Esophagus muscularis mucosa (tissue), 4 donors: ENCODE measurements around the gene KCNJ6.

ENCODE experiments used
- EP300 ChIP-seq: sonication (generic); formaldehyde crosslinking; IDR thresholded peaks from one replicate; pipeline ENCODE4 v1.6.1; 2017; ENCODE audit warnings: antibody characterized with exemption
- POLR2A ChIP-seq: fragments of 450-650 bp; IDR thresholded peaks from one replicate; pipeline ENCODE4 v1.6.1; 2017; ENCODE audit warnings: antibody characterized with exemption, moderate library complexity, mild to moderate bottlenecking, low read depth
- POLR2AphosphoS5 ChIP-seq, 2 donors: sonication (generic); formaldehyde crosslinking; IDR thresholded peaks; one replicate each; pipeline ENCODE4 v1.6.1; 2017; ENCODE audit warnings: antibody characterized with exemption in 2 of 2
- TF ChIP-seq, protein P1 (sequence below), 3 experiments: fragments of 200-600 bp in 2 of 3; fragments of 450-650 bp in 1 of 3; sonication (generic) in 2 of 3; IDR thresholded peaks; one replicate each; pipeline ENCODE4 v1.5.1; 2017 to 2019; ENCODE audit warnings: antibody characterized with exemption in 3 of 3, mild to moderate bottlenecking in 2 of 3, moderate library complexity in 1 of 3

DNA sequence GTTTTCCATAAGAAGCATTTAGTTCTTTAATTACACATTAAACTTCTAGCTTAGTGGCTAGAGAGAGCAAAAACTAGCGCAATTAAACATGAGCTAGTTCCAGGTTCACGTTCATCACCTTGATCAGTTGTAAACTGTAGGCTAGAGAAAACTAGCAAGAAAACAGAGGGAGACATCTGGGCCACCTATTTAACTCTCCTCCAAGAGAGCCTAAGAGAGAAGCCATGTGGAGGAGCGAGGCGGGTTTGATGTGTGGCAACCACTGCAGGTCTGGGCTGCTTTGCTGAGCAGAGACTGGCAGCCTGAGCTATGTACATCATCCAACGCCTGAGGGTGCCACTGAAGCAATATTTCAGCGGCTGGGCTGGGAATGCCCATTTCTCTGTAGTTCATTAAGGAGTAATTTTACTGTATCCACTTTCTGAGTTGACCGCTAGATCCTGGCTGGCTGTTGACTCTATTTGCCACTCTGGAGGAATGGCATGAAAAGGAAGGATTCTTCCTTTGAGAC is 296.7 kb downstream of the KCNJ6 start:
- TF ChIP-seq, protein P1, sequence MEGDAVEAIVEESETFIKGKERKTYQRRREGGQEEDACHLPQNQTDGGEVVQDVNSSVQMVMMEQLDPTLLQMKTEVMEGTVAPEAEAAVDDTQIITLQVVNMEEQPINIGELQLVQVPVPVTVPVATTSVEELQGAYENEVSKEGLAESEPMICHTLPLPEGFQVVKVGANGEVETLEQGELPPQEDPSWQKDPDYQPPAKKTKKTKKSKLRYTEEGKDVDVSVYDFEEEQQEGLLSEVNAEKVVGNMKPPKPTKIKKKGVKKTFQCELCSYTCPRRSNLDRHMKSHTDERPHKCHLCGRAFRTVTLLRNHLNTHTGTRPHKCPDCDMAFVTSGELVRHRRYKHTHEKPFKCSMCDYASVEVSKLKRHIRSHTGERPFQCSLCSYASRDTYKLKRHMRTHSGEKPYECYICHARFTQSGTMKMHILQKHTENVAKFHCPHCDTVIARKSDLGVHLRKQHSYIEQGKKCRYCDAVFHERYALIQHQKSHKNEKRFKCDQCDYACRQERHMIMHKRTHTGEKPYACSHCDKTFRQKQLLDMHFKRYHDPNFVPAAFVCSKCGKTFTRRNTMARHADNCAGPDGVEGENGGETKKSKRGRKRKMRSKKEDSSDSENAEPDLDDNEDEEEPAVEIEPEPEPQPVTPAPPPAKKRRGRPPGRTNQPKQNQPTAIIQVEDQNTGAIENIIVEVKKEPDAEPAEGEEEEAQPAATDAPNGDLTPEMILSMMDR (IDR thresholded peaks at IDR 0.05), result no peak
- TF ChIP-seq POLR2AphosphoS5 (IDR thresholded peaks at IDR 0.05), result no peak
- TF ChIP-seq POLR2A, result no peak
- no peak for TF ChIP-seq EP300
